Endothelial cell of umbilical vein (primary cell): Measurements from ENCODE around the gene NRROS. TPM values are rescaled to one million over a fixed set of nuclear protein-coding genes. Genes with fewer than 3 reads are reported as not detected.

Source experiments
- BruUV-seq: library from RNA; stranded (reverse); fragments of 400-500 nt; replicated peaks from 2 replicates; lab custom pipeline; 2021; lab: Mats Ljungman, UMichigan
- CTCF ChIA-PET: fragments of 300-600, 350-600 bp; sonication (Branson Sonifier 250); formaldehyde crosslinking; loops from one replicate; lab custom pipeline; 2021; ENCODE audit warnings: antibody characterized with exemption, inconsistent platforms; lab: Charles Lee
- POLR2A ChIA-PET: fragments of 300-600, 350-600 bp; sonication (Branson Sonifier 250); formaldehyde crosslinking; loops from one replicate; lab custom pipeline; 2021; ENCODE audit warnings: antibody characterized with exemption, inconsistent platforms; lab: Charles Lee
- DNase-seq: peaks from one replicate; pipeline ENCODE4 v3.0.0-alpha.2; 2011; ENCODE audit warnings: low read depth, low spot score
- FAIRE-seq: peaks from 2 replicates; lab custom pipeline; 2011; peaks lifted over from hg19 to GRCh38; lab: Jason Lieb, UNC
- H2AFZ ChIP-seq: 2 replicates; pipeline ENCODE4 v1.6.0; 2012; ENCODE audit warnings: low read depth, low read length, control low read depth, inconsistent platforms
- H3K27ac ChIP-seq: 2 replicates; pipeline ENCODE4 v1.5.1; 2011; ENCODE audit warnings: low read depth, mild to moderate bottlenecking, control low read depth, low read length, moderate library complexity; ENCODE audit not compliant: insufficient read depth
- H3K27me3 ChIP-seq, 2 experiments: 2 replicates each; pipeline versions ENCODE4 v1.6.0 to v1.6.1; 2011; ENCODE audit warnings: low read length in 2 of 2, mixed read lengths in 1 of 2; ENCODE audit not compliant: control insufficient read depth in 2 of 2, insufficient read depth in 2 of 2
- H3K36me3 ChIP-seq, 2 experiments: 2 replicates in 1 of 2; 3 replicates in 1 of 2; pipeline ENCODE4 v1.5.1; 2011; ENCODE audit warnings: low read length in 2 of 2, mild to moderate bottlenecking in 1 of 2, moderate library complexity in 1 of 2; ENCODE audit not compliant: control insufficient read depth in 2 of 2, insufficient read depth in 2 of 2; ENCODE audit errors: extremely low read depth in 1 of 2
- H3K4me1 ChIP-seq: 3 replicates; pipeline ENCODE4 v1.5.1; 2011; ENCODE audit warnings: mild to moderate bottlenecking, low read length; ENCODE audit not compliant: control insufficient read depth, insufficient read depth; ENCODE audit errors: extremely low read depth
- H3K4me2 ChIP-seq: 2 replicates; pipeline ENCODE4 v1.6.1; 2011; ENCODE audit warnings: low read length, control low read depth, mixed read lengths; ENCODE audit not compliant: insufficient read depth
- H3K4me3 ChIP-seq, 3 experiments: fragments of 200-600 bp in 1 of 3; sonication (generic), shearing (Covaris generic) in 1 of 3; replicated peaks in 1 of 3; 2 replicates each; pipeline ENCODE4 v1.5.1; 2011 to 2016; ENCODE audit warnings: control low read depth in 3 of 3, low read length in 3 of 3, mild to moderate bottlenecking in 2 of 3, inconsistent platforms in 1 of 3, low read depth in 1 of 3, moderate library complexity in 1 of 3; ENCODE audit not compliant: insufficient read depth in 1 of 3
- H3K79me2 ChIP-seq: 2 replicates; pipeline ENCODE4 v1.6.0; 2012; ENCODE audit warnings: low read length, inconsistent platforms; ENCODE audit not compliant: control insufficient read depth, insufficient read depth
- H3K9ac ChIP-seq: replicated peaks from 2 replicates; pipeline ENCODE3; 2011; ENCODE audit warnings: low read length, control low read depth; ENCODE audit not compliant: insufficient read depth; ENCODE audit errors: extremely low read depth
- H3K9me1 ChIP-seq: replicated peaks from 3 replicates; pipeline ENCODE4 v1.6.0; 2011; ENCODE audit warnings: mild to moderate bottlenecking, low read length; ENCODE audit not compliant: control insufficient read depth, insufficient read depth; ENCODE audit errors: extremely low read depth
- H3K9me3 ChIP-seq: replicated peaks from 2 replicates; pipeline ENCODE4 v1.5.1; 2012; ENCODE audit warnings: low read length, inconsistent platforms; ENCODE audit not compliant: control insufficient read depth, insufficient read depth
- H4K20me1 ChIP-seq: replicated peaks from 2 replicates; pipeline ENCODE3; 2011; ENCODE audit warnings: mild to moderate bottlenecking, low read length; ENCODE audit not compliant: control insufficient read depth, insufficient read depth; ENCODE audit errors: extremely low read depth
- EZH2 ChIP-seq: IDR thresholded peaks from 2 replicates; pipeline ENCODE4 v1.6.1; 2012; ENCODE audit warnings: borderline replicate concordance, low read depth, mild to moderate bottlenecking, moderate library complexity, low read length, inconsistent platforms; ENCODE audit not compliant: severe bottlenecking
- JUN ChIP-seq: IDR thresholded peaks from 2 replicates; pipeline ENCODE4 v1.6.1; 2011; ENCODE audit warnings: borderline replicate concordance, low read depth; ENCODE audit not compliant: insufficient read length, insufficient read depth
- POLR2A ChIP-seq: IDR thresholded peaks from 2 replicates; pipeline ENCODE4 v1.6.1; 2012; ENCODE audit warnings: low read depth, mild to moderate bottlenecking, control low read depth, low read length
- dilution Hi-C: fragments of 300-500 bp; cut with MboI; formaldehyde crosslinking; loops from one replicate; pipeline ENCODE4 v1.15.0; 2019; ENCODE audit warnings: low sequenced_read_pairs; ENCODE audit not compliant: extremely low pct_ligation_motif_present
- intact Hi-C: fragments of 100-400 bp; cut with micrococcal nuclease; formaldehyde crosslinking; loops from one replicate; pipeline ENCODE4 v1.10.0; 2022
- polyA plus RNA-seq, 4 experiments: library from polyadenylated mRNA; depleted of rRNA in 3 of 4; stranded (reverse) in 3 of 4; unstranded in 1 of 4; fragments of >200 nt; gene quantifications; 2 replicates each; pipeline versions ENCODE4 v1.2.1 to v1.2.3, GENCODE V29; 2011 to 2012; ENCODE audit warnings: missing spikeins in 1 of 4
- total RNA-seq: library from RNA; stranded (reverse); gene quantifications from 2 replicates; pipeline ENCODE4 v1.2.3, GENCODE V29; 2021
- TF ChIP-seq, protein P1 (sequence below), 2 donors: IDR thresholded peaks; 1 replicate in 1 of 2; 2 replicates in 1 of 2; pipeline ENCODE4 v1.5.1; 2011; ENCODE audit warnings: low read length in 2 of 2, mild to moderate bottlenecking in 2 of 2, moderate library complexity in 2 of 2, control low read depth in 1 of 2, inconsistent platforms in 1 of 2, low read depth in 1 of 2; ENCODE audit not compliant: insufficient read depth in 1 of 2; ENCODE audit errors: extremely low read depth in 1 of 2

NRROS gene
- total and polyA plus RNA-seq, 2 donors (not counting 3 experiments of a cell fraction or from before 2014, with no cell fraction given): 8.1 to 15.6 TPM

DNA sequence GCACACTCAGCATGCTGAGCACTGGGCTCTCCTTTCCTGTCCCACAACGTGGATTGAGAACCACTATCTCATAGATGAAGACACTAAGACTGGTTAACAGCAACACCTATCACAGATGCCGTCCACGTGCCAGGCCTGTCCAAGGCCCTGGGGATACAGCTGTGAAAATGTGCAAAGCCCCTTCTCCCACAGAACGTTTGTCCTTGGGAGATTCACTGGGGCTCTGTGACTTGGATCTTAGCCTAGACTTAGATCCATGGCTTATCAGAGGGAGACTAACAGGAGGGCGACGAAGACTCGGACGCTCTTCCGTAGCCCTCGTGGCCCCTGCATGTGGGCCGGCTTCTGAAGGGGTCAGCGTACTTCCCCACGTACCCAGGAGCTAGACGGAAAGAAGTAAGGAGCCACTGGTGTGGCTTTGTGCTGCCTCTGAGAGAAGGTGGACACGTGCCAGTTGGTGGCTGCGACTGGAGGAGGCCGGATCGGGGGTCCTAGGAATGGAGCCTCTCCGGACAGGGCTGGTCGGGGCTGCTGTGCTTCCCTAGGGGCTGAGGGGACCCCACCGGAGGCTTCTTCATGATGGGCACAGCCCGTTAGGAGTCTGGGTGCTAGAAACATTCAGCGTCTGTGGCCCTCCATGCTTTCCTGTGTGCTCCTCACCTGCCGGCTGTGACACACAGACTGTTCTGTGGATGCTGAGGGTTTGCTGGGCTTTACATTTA, 964 bp downstream of the NRROS start:
- no peaks in the 10 kb centered on the region for H3K36me3 ChIP-seq
- CTCF ChIA-PET: interaction anchor here (0.7 to 2.9 kb wide), 2 partner anchors 31 to 198 kb away, joined by 3 to 25 read pairs; no protein-coding TSS in a partner anchor
- H2AFZ ChIP-seq: no peak overlapping the region
- FAIRE-seq (no peak), DNase-seq (no peak)
- no peaks in the 10 kb centered on the region for H3K9me3 ChIP-seq
- no peaks in the 10 kb centered on the region for H4K20me1 ChIP-seq
- H3K4me3 ChIP-seq: no peak overlapping the region
- no peak overlapping the region for H3K9ac ChIP-seq
- no peaks in the 10 kb centered on the region for H3K79me2 ChIP-seq
- dilution Hi-C loops: no loop called here
- H3K9me1 ChIP-seq: no peaks in the 10 kb centered on the region
- H3K27ac ChIP-seq: no peak overlapping the region
- TF ChIP-seq, protein P1, sequence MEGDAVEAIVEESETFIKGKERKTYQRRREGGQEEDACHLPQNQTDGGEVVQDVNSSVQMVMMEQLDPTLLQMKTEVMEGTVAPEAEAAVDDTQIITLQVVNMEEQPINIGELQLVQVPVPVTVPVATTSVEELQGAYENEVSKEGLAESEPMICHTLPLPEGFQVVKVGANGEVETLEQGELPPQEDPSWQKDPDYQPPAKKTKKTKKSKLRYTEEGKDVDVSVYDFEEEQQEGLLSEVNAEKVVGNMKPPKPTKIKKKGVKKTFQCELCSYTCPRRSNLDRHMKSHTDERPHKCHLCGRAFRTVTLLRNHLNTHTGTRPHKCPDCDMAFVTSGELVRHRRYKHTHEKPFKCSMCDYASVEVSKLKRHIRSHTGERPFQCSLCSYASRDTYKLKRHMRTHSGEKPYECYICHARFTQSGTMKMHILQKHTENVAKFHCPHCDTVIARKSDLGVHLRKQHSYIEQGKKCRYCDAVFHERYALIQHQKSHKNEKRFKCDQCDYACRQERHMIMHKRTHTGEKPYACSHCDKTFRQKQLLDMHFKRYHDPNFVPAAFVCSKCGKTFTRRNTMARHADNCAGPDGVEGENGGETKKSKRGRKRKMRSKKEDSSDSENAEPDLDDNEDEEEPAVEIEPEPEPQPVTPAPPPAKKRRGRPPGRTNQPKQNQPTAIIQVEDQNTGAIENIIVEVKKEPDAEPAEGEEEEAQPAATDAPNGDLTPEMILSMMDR (IDR thresholded peaks at IDR 0.05; ENCODE audit: extremely low read depth in 1 of 2, insufficient read depth in 1 of 2, low read depth in 1 of 2, low read length in 2 of 2): no peak
- TF ChIP-seq JUN: no peak
- TF ChIP-seq EZH2: no peak
- TF ChIP-seq POLR2A: no peak
- BruUV-seq: no TSS peak
- peaks cover 0 to 3% of the 10 kb centered on the region in 2 experiments for H3K27me3 ChIP-seq
- POLR2A ChIA-PET: interaction anchor here (0.6 to 1.2 kb wide), 2 partner anchors 165 to 208 kb away, joined by 3 read pairs; partner anchors contain the start of gene UBXN7
- peak overlapping the region; percentile 53 for H3K4me2 ChIP-seq
- intact Hi-C loops: no loop called here
- peaks cover 6% of the 10 kb centered on the region for H3K4me1 ChIP-seq
